Activated CD4-positive, alpha-beta T cell treated with anti-CD3 and anti-CD28 coated beads, Interleukin-2, amount 50 U/mL, for 16 hours (primary cell): ENCODE measurements around the gene CTXND2.
"Not testable (repeated sequence)": the region's sequence is repeated elsewhere in the genome, so short reads cannot be mapped to it uniquely, and the experiment has no call there.

Experiments used
- DNase-seq: peaks from one replicate; pipeline ENCODE4 v3.0.0-alpha.2; 2020

The CTXND2 gene

DNA sequence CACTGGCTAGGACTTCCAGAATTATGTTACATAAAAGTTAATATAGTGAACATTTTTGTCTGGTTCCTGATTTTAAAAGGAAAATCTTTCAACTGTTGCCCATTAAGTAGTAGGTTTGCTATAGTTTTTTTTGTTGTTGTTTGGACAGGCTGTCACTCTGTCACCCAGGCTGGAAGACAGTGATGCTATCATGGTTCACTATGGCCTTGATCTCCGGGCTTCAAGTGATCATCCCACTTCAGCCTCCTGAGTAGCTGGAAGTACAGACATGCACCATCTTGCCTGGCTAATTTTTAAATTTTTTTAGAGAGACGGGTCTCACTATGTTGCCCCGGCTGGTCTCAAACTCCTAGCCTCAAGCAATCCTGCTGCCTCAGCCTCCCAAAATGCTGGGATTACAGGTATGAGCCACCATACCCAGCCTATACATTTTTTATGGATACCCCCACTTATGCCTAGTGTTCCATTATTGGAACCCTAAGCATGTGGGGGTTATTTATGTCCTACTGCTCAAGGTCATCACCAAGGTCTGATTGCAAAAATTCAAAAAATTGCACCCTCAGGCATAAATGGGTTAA is 6.5 kb downstream of the CTXND2 start:
- DNase-seq = no peak

DNA sequence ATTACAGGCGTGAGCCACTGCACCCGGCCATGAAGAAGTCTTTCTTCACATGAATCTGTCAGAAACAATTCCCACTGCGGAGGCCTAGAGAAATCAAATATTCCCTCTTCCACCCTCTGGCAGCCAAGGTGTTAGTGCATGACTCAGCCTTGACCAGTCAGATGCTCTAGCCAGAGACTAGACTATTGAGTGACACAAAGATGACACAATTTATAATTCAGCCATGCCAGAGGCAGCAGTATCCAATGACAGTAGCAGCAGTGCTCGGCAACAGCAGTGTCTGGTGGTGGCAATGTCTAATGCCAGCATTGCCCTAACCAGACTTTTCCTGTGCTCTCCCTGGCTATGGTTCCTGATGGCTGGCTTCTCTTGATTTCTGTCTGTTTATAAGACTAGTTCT is 8.7 kb downstream of the CTXND2 start:
- no peak for DNase-seq

DNA sequence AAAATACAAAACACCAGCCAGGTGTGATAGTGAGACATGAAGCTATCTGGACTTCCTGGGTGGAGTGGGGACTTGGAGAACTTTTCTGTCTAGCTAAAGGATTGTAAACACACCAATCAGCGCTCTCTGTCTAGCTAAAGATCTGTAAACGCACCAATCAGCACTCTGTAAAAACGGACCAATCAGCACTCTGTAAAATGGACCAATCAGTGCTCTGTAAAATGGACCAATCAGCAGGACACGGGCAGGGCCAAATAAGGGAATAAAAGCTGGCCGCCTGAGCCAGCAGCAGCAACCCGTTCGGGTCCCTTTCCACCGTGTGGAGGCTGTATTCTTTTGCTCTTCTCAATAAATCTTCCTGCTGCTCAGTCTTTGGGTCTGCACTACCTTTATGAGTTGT is 12.9 kb downstream of the CTXND2 start:
- DNase-seq = not testable (repeated sequence)

DNA sequence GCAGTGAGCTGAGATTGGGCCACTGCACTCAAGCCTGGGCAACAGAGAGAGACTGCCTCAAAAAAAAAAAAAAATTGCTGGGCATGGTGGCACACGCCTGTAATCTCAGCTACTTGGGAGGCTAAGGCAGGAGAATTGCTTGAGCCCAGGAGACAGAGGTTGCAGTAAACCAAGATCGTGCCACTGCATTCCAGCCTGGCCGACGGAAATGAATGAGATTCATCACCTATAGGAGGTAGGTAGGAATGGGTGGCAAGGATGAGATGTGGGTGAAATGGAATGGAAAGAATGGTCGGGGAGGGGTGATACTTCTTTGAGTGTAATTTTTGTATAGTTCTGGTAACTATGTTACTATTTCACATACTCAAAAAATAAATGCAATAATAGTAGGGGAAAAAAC is 15.4 kb downstream of the CTXND2 start:
- DNase-seq = no peak

DNA sequence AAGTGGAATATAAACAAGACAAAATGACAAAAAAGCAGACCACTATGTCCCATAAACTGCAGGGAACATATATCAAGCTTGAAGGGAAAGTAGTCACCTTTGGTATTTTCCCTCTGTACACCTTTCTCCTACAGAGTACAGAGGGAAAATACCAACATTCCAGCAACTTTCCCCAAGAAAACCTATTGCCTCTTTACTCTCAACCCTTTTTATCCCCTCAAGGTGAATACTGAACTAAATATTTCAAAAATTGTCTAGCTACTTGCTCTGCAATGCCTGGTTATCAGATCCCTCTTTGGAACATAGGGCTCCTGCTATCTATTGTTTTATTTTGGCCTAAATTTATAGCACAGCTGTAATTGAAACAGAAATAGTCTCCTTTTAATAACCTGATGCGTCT is 15.8 kb downstream of the CTXND2 start:
- DNase-seq = no peak

DNA sequence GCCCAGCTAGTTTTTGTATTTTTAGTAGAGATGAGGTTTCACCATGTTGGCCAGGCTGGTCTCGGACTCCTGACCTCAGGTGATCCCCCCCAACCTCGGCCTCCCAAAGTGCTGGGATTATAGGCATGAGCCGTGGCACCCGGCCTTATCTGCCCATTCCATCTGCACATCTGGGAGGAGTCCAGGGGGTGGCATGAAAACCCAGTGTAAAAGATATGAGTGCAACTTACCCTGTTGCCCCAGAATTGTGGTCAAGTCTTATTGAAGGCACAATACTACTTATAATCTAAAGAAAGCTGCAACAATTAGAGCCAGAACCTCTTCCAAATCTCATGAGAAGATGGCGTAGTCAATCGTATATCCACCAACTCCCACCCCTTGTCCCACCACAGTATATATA is 18.4 kb downstream of the CTXND2 start:
- DNase-seq = no peak

DNA sequence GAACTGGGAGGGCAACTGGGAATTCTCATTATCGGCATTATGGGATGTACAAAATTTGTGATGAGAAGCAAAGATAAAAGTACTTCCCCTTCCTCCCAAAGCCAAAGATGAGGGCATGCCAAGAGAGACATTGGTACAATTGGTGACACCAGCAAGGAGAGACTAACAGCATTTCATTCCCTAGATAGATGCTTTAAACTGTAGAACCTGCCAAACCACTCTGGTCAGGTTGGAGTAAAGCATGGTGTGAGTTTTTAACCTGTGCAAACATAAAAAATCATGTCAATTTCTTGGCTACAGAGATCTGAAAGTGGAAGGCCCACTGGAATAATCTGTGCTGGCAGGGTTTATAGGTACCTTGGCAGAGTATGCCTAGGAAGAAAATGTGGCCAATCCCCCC is 19.4 kb downstream of the CTXND2 start:
- DNase-seq = no peak

DNA sequence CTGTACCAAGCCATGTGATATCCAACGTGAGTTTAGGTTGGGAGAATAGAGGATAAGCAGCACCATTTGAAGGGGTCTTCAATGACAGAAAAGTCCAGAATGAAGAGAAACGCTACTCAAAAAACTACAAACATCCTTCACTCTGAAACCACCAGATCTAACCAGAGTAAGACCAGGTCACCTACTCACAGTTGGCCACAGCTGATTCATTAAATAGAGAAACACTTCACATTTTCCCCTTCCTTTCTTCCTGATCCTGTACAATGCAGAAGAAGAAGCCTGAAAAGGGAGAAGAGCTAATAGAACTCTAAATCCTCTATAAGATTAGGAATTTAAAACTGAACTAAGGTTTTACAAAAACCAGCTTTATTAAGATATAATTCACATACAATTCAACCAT is 19.9 kb downstream of the CTXND2 start:
- no peak for DNase-seq

DNA sequence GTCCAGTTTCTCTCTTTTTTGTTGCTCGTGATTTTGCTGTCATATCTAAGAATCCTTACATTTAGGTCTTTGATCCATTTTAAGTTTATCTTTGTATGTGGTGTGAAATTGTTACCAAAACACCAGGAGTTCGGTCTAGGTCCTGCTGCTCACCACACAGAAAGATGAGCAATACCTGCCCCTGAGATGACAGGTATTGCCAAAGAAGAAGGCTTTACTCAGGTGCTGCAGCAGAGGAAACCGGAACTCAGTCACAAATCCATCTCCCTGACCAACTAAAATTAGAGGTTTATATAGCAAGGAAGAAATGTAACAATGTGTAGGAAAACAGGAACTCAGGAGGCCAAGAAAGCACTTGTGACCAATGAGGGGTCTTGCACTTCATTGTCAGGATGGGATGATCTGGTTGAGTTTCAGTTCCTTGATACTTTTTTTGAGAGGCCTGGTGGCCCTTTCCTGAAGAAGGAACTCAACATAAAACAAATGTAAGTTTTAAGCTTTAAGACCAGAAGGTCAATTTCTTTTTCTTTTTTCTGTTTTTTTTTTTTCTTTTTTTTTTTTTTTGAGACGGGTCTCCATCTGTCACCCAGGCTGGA is 22.7 kb downstream of the CTXND2 start:
- no peak for DNase-seq

DNA sequence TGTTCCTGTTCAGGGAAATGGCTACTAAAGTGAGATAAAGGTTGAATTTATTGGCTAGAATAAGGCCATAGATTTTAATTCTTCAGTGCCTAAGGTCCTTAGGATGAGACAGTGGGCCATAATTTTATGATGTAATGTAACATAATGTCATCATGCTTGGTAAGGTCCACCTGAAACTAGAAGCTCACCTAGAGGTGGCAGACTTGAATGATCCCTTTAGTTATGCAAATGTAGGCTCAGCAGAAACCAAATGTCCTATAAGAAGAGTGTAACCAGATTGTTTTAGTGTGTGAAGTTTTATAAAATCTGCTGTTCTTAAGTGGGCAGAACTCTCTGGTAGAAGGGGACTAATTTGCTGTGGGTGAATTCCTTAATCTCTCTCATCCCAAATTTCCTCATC is 25.7 kb downstream of the CTXND2 start:
- no peak for DNase-seq

DNA sequence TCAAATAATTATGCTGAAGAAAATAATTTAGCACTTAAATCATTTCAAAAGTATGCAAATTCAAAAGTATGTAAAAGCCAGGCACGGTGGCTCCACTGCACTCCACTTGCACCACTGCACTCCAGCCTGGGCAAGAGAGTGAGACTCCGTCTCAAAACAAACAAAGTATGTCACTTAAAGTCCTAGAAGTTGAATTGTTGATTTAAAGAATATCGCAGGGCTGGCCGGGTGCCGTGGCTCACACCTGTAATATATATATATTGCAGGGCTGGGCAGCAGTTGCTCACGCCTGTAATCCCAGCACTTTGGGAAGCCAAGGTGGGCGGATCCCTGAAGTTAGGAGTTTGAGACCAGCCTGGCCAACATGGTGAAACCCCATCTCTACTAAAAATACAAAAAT is 30.5 kb downstream of the CTXND2 start:
- DNase-seq = no peak

DNA sequence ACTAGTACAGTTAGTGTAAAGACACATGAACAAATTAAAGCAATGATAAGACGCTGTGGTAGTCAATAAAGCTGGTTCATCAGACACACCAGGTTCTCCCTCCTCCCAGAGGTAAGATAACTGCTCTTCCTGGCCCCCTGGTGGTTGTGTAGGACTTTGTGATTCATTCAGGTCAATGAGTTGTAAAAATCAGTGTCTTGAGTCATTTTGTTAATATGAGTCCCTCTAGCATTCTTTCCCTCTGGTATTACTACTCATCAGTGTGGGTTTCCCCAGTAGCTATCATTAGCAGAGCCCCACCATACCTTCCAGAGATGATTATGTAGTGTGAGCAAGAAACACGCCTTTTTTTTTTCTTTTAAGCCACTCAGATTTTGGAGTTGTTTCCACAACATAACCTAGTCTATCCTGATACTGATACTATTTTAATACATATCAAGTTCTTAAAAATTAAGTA is 35.6 kb downstream of the CTXND2 start:
- peak; percentile 93 for DNase-seq

DNA sequence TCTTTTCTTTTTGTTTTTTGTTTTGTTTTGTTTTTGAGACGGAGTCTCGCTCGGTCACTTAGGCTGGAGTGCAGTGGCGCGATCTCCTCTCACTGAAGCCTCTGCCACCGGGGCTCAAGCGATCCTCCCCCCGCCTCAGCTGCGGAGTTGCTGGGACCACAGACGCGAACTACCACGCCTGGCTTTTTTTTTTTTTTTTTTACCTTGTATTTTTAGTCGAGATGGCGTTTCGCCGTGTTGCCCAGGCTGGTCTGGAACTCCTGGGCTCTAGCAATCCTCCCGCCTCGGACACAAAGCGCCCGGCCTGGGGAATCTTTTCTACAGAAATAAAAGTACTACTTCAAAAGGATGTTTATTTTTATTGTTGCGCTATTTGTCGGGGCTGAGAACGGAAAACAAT is 38.1 kb downstream of the CTXND2 start:
- no peak for DNase-seq

DNA sequence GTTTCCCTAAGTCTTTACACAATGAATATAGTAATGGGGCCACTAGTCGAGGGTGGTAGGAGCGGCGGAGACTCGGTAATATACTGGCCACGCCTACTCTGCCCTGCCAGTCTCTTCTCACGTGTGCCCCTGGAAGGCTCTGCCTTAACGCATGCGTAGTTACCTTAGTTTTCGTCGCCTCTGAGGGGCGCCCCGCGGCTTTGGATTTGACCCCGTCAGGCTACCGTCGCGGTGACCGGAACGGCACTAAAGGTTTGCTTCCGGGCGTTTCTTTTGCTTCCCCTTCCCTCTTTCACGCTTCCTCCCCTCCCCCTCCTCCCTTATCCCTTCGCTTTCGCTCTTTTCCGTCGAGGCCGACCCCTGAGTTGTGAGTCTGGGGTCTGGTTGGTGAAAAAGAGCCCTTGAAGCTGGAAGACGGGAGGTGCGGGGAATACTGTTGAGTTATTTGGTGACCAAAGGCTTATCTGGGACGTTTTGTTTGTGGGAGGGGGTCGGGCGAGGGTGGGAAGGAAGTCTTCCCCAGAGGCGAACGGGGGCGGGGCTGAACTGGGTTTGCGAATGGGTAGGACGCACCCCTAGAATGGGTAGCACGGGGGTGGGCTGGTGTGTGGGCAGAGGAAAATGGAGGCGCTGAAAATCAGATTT is 39.3 kb downstream of the CTXND2 start, which contains the start of gene SETDB1:
Gene SETDB1 (plus strand): TSS at position 267 of the 645 bp plus-strand sequence. CDS start 1,352 bp downstream, outside the sequence.
- DNase-seq = peak; percentile 99

DNA sequence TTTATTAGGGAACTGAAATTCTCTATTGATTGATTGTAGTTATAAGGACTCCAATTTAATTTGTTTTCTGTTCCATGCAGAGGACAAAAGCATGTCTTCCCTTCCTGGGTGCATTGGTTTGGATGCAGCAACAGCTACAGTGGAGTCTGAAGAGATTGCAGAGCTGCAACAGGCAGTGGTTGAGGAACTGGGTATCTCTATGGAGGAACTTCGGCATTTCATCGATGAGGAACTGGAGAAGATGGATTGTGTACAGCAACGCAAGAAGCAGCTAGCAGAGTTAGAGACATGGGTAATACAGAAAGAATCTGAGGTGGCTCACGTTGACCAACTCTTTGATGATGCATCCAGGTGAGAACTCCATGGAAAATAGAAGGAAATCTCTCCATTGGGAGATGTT is 40.7 kb downstream of the CTXND2 start:
- DNase-seq = no peak

DNA sequence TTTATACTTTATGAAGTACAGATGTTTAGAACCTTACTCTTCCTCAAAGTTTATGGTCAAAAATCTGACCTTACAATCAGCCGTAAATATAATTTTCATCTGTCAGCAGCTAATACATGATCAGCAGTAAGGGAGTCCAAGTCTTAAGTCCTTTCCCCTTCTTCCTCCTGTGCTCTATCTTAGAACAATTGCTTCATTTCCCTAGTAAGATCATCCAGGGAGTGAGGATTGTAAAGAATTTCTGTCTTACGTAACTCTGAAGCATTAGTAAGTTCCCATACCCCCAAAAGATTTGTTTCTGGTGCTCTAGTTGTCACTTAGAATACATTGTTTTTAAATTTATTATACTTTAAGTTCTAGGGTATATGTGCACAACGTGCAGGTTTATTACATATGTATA is 41.4 kb downstream of the CTXND2 start:
- DNase-seq = no peak

DNA sequence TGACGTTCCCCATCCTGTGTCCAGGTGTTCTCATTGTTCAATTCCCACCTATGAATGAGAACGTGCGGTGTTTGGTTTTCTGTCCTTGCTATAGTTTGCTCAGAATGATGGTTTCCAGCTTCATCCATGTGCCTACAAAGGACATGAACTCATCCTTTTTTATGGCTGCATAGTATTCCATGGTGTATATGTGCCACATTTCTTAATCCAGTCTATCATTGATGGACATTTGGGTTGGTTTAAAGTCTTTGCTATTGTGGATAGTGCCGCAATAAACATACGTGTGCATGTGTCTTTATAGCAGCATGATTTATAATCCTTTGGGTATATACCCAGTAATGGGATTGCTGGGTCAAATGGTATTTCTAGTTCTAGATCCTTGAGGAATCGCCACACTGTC is 41.8 kb downstream of the CTXND2 start:
- not testable (repeated sequence) for DNase-seq

DNA sequence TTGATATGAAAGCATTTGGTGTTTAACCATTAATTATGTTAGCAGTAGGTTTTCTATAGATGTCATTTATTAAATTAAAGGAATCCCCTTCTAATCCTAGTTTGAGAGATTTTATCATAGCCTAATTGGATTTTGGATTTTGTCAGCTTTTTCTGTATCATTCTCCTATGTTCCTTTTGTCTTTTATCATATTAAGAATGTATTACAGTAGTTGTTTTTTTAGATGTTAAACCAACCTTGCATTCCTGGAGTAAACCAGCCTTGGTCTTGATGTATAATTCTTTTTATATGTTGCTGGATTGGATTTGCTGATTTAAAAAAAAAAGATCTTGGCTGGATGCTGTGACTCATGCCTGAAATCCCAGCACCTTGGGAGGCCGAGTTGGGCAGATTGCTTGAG is 44.8 kb downstream of the CTXND2 start:
- no peak for DNase-seq

DNA sequence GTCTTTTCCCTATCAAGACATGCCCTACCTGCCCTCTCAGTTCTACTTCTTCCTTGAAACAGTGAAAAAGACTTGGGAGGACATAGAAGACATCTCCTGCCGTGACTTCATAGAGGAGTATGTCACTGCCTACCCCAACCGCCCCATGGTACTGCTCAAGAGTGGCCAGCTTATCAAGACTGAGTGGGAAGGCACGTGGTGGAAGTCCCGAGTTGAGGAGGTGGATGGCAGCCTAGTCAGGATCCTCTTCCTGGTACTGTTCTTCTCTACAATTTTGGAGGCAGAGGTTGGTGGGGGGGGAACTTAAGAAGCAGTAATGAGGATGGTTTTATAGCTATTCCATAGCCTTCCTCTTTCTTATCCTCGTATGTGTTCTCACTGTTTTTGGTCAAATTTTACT is 57.9 kb downstream of the CTXND2 start:
- no peak for DNase-seq

DNA sequence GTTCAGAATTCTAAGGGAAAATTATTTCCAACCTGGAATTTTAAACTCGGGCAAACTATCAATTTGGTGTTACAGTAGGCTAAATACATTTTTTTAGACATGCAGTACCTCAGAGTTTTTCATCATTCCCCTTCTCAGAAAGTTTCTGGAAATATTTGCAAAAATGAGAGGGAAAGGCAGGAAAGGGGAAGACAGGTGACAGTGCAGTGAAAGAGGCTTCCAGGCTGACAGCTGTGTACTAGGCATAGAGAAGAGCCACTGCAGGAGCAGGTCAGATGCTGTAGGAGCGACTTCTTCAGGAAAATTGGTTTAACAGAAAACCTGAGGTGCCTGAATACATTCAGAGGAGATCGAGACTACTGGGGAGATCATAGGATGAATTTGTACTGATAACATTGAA is 67.8 kb downstream of the CTXND2 start:
- DNase-seq = no peak

DNA sequence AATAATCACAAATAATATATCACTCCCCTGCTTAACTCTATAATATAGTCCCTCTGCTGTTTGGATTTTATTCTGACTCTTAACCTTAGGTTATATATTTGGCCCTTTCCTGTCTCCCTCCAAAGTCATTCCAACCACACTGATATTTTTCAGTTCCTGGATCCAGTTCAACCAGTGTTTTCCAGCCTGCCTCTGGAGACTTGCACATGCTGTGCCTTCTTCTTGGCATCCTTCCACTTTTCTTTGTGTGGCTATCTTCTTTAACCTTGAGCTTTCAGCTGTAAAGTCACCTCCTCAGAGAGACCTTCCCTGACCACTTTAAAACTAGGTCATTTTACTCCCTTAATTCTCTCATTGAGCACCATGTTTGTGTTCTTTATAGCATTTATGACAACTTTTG is 68.3 kb downstream of the CTXND2 start:
- no peak for DNase-seq

DNA sequence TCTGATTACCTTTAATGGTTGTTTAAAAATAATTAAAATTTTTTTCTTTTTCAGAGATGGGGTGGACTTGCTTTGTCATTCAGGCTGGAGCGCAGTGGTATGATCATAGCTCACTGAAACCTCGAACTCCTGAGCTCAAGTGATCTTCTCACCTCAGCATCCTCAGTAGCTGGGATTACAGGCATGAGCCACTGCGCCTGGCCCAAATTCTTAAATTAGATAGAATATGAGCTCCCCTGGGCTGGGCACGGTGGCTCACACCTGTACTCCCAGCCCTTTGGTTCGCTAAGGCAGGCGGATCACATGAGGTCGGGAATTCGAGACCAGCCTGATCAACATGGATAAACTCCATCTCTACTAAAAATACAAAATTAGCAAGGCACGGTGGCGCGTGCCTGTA is 70.7 kb downstream of the CTXND2 start:
- DNase-seq = no peak

DNA sequence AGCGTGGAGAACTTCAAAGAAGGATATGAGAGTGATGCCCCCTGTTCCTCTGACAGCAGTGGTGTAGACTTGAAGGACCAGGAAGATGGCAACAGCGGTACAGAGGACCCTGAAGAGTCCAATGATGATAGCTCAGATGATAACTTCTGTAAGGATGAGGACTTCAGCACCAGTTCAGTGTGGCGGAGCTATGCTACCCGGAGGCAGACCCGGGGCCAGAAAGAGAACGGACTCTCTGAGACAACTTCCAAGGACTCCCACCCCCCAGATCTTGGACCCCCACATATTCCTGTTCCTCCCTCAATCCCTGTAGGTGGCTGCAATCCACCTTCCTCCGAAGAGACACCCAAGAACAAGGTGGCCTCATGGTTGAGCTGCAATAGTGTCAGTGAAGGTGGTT is 73.7 kb downstream of the CTXND2 start:
- no peak for DNase-seq

DNA sequence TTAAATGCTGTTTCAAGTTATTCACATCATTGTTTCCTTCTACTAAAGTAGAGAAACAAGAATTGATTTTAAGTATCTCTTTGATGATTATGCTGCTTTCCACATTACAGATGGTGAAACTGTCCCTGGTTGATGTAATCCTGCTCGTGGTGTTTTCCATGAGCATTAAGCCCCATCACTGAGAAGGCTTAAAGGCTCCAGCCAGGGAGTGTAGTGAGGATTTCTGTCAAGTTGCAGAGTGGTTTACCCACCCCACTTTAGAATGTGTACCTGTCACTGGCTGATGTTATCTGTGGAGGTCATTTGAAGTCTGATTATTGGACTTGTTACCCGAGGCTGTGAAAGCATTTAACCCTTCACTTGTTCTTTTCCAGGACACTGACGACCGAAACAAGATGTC is 74.8 kb downstream of the CTXND2 start:
- DNase-seq = no peak
